ENCODE results near the gene LRGUK.

- no peak for TF ChIP-seq CTCF (IDR thresholded peaks at IDR 0.05)
- TF ChIP-seq POLR2AphosphoS5 (IDR thresholded peaks at IDR 0.05): no peak
Observed at GRCh38 chr7:134311807-134312206, 184.7 kb downstream of the LRGUK start.

Data from transverse colon (tissue), 4 donors.